ENCODE data around the gene MBNL1. TPM values are rescaled to one million over a fixed set of nuclear protein-coding genes. Genes with fewer than 3 reads are reported as not detected.
A peak's percentile ranks its signal among the peaks of the same experiment; 100 is the strongest.

Gene MBNL1
- total RNA-seq, 1 donor from 2014 or later, result 36.2 TPM

DNA sequence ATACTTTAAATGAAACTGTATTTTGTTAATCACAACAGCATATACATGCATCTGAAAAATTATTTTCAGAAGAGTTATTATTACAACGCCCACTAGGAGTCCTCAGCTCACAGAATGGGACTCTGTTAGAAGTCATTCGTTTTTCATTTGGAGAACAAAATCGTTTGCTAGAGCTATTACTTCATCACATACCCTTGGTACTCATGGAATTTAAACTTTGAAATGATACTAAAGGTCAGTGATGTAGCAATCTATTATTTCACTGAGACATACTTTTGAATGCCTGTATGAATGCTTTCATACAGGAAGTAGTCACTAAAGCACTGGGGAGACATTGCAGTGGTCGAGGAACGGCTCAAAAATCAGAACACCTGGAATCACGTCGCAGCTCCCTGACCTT, 198.1 kb downstream of the MBNL1 start:
- H3K4me3 Mint-ChIP-seq, result no peak overlapping the region
- H3K36me3 Mint-ChIP-seq (ENCODE audit: low read depth), result peaks cover 4% of the 10 kb centered on the region
- H3K27ac Mint-ChIP-seq (ENCODE audit: unreplicated experiment), result no peak overlapping the region
- TF ChIP-seq, protein P1, sequence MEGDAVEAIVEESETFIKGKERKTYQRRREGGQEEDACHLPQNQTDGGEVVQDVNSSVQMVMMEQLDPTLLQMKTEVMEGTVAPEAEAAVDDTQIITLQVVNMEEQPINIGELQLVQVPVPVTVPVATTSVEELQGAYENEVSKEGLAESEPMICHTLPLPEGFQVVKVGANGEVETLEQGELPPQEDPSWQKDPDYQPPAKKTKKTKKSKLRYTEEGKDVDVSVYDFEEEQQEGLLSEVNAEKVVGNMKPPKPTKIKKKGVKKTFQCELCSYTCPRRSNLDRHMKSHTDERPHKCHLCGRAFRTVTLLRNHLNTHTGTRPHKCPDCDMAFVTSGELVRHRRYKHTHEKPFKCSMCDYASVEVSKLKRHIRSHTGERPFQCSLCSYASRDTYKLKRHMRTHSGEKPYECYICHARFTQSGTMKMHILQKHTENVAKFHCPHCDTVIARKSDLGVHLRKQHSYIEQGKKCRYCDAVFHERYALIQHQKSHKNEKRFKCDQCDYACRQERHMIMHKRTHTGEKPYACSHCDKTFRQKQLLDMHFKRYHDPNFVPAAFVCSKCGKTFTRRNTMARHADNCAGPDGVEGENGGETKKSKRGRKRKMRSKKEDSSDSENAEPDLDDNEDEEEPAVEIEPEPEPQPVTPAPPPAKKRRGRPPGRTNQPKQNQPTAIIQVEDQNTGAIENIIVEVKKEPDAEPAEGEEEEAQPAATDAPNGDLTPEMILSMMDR (conservative IDR thresholded peaks at IDR 0.05), result peak; percentile 62
- peaks cover 4% of the 10 kb centered on the region for H3K9me3 Mint-ChIP-seq
- H3K27me3 Mint-ChIP-seq (ENCODE audit: low read depth), result no peaks in the 10 kb centered on the region
- H3K4me1 Mint-ChIP-seq, result no peaks in the 10 kb centered on the region
- no peak for DNase-seq (ENCODE audit: low read depth, low spot score)

DNA sequence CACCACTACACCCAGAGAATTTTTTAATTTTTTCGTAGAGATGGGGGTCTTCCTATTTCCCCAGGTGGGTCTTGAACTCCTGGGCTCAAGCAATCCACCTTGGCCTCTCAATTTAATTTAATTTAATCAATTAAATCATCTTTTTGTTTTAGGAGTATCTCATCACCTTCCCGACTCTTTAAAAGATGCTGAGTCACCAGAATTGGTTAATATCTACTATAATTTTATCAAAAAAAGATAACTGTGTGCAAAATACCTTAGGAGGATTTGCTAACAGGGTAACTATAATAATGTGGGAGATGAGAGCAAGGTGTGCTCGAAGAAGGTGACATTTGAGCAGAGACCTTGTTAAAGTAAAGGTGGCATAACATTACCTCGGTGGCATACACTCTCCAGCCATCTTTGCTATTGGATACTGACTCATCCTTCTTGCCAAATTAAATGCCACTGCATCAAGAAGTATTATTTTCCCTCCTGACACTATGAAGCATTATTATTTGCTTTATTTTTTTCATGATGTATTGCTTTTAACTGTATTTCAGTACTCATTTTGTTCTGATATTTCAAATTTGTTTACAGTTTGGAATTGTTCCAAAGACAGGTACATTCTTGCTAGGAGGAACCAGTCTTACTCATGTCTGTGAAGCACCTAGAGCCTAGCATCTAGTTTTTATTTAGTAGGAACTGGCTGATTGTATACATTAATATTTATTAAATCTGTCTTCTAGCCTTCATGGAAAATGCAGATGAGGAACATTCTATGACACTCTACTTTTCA, 200.7 kb downstream of the MBNL1 start:
- Mint-ChIP-seq H3K27ac (ENCODE audit: unreplicated experiment) (no peak overlapping the region), H3K36me3 (ENCODE audit: low read depth) (peaks cover 4% of the 10 kb centered on the region), H3K9me3 (peaks cover 4% of the 10 kb centered on the region), H3K4me3 (no peak overlapping the region), H3K4me1 (peaks cover 4% of the 10 kb centered on the region), H3K27me3 (ENCODE audit: low read depth) (no peaks in the 10 kb centered on the region)
- TF ChIP-seq, protein P1 (conservative IDR thresholded peaks at IDR 0.05), result no peak
- DNase-seq (ENCODE audit: low read depth, low spot score), result no peak

DNA sequence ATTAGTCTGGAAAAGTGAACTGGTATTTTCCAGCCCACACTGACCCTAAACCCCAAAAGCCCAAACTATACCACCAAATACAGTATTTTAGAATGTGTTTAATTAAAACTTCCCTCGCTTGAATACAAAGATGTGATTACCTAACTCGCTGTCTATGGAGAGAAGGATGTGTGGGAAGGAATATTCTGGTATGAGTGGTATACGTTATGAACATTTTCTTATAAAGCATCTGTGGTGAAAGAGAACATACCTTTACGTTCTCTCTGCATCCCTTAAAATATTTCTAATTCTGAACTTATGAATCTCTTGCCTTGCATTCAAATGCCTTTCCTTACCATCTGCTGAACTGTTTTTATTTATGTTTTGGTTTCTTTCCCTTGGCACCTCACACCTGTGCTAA, 201.4 kb downstream of the MBNL1 start:
- Mint-ChIP-seq H3K36me3 (ENCODE audit: low read depth) (peaks cover 4% of the 10 kb centered on the region), H3K4me3 (no peak overlapping the region), H3K27ac (ENCODE audit: unreplicated experiment) (no peak overlapping the region), H3K4me1 (peaks cover 4% of the 10 kb centered on the region), H3K9me3 (peaks cover 4% of the 10 kb centered on the region), H3K27me3 (ENCODE audit: low read depth) (no peaks in the 10 kb centered on the region)
- DNase-seq (ENCODE audit: low read depth, low spot score), result no peak
- TF ChIP-seq, protein P1 (conservative IDR thresholded peaks at IDR 0.05), result no peak

DNA sequence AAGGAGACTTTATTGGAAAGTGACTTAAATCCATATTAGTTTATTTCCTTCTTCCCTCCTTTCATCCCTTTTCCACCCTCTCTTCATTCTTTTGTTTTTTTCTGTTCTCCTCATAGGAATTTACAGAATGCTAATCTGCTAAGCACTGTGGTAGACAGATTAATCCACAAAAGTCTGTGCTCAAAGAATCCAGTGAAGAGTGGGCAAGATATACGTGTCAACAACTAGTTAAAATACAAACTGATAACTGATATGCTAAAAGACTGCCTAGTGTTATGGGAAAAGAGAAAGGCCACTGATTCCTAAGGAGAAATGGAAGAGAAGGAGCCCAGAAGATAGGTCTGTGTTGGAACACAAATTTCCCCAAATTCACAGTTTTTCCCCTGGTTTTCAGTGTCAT, 202.2 kb downstream of the MBNL1 start:
- Mint-ChIP-seq H3K4me1 (peaks cover 4% of the 10 kb centered on the region), H3K27me3 (ENCODE audit: low read depth) (no peaks in the 10 kb centered on the region), H3K27ac (ENCODE audit: unreplicated experiment) (no peak overlapping the region), H3K4me3 (no peak overlapping the region), H3K36me3 (ENCODE audit: low read depth) (peaks cover 4% of the 10 kb centered on the region), H3K9me3 (peaks cover 4% of the 10 kb centered on the region)
- TF ChIP-seq, protein P1 (conservative IDR thresholded peaks at IDR 0.05), result no peak
- no peak for DNase-seq (ENCODE audit: low read depth, low spot score)

DNA sequence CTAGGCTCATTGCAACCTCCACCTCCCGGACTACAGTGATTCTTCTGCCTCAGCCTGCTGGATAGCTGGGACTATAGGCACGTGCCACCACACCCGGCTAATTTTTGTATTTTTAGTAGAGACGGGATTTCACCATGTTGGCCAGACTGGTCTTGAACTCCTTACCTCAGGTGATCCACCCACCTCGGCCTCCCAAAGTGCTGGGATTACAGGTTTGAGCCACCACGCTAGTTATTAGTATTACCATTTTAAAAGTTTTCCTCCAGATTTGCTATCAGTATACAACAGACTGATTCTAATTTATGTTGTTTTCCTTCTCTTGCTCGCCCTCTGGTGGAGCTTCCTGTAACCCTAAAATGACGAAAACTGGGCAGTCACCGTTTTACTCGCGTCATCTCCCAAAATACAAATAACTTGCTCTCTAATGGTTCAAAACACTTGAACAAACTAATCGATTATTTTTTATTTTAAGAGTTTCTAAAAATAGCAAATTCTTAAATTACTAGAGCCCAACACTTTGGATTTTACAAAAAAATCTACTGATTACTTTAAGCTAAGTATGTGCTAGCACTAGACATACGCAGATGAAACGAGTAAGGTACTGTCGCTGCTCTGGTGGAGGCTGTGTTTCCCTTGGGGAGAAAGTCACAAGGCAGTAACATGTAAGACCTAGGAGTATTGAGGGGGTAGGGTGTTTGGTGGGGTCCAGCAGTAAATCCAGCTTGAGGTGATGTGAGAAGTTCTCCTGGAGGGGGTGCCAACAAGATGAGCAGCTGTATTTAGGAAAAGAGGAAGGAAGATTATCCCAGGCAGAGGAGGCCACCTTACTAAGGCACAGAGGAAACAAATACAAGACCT, 203.3 kb downstream of the MBNL1 start:
- H3K4me1 Mint-ChIP-seq, result peaks cover 4% of the 10 kb centered on the region
- H3K36me3 Mint-ChIP-seq (ENCODE audit: low read depth), result peaks cover under 1% of the 10 kb centered on the region
- no peaks in the 10 kb centered on the region for H3K27me3 Mint-ChIP-seq (ENCODE audit: low read depth)
- H3K4me3 Mint-ChIP-seq, result peak overlapping the region; percentile 45
- peak; percentile 59 for DNase-seq (ENCODE audit: low read depth, low spot score)
- TF ChIP-seq, protein P1 (conservative IDR thresholded peaks at IDR 0.05), result peak; percentile 76
- no peak overlapping the region for H3K27ac Mint-ChIP-seq (ENCODE audit: unreplicated experiment)
- H3K9me3 Mint-ChIP-seq, result peaks cover under 1% of the 10 kb centered on the region
